B cell (primary cell): Measurements from ENCODE around the gene VCL. TPM values are rescaled to one million over a fixed set of nuclear protein-coding genes. Genes with fewer than 3 reads are reported as not detected.

Experiments
- ATAC-seq: fragments of 200-7000 bp; cut with Tn5 transposase; one replicate; pipeline ENCODE4 v1.10.0; 2021; ENCODE audit warnings: low read depth, mild to moderate bottlenecking, moderate number of reproducible peaks, moderate library complexity
- CTCF ChIA-PET: fragments of 350-600 bp; sonication (Branson Sonifier 250); formaldehyde crosslinking; loops from one replicate; lab custom pipeline; 2021; ENCODE audit warnings: antibody characterized with exemption, inconsistent platforms; lab: Charles Lee
- POLR2A ChIA-PET: fragments of 350-600 bp; sonication (Branson Sonifier 250); formaldehyde crosslinking; loops from one replicate; lab custom pipeline; 2021; ENCODE audit warnings: antibody characterized with exemption; lab: Charles Lee
- DNase-seq: peaks from one replicate; pipeline ENCODE4 v3.0.0; 2013
- H2AFZ ChIP-seq: 2 replicates; pipeline ENCODE4 v1.6.1; 2012; ENCODE audit warnings: mild to moderate bottlenecking, low read depth, low read length; ENCODE audit not compliant: insufficient read depth, poor library complexity, severe bottlenecking
- H3K27ac ChIP-seq, 2 donors: 1 replicate in 1 of 2; 2 replicates in 1 of 2; pipeline ENCODE4 v1.5.1; 2012 to 2013; ENCODE audit warnings: low read length in 2 of 2, mild to moderate bottlenecking in 2 of 2, moderate library complexity in 1 of 2
- H3K27me3 ChIP-seq, 4 experiments: fragments of 200-600 bp in 1 of 4; sonication (generic) in 1 of 4; replicated peaks in 1 of 4; 1 replicate in 2 of 4; 2 replicates in 2 of 4; pipeline versions ENCODE4 v1.6.1 to v1.7.0; 2013 to 2016; ENCODE audit warnings: low read length in 3 of 4, mild to moderate bottlenecking in 2 of 4, mixed read lengths in 1 of 4, moderate library complexity in 1 of 4; ENCODE audit not compliant: insufficient read depth in 4 of 4, control insufficient read depth in 3 of 4; ENCODE audit errors: control extremely low read depth in 1 of 4
- H3K36me3 ChIP-seq, 2 experiments: replicated peaks in 1 of 2; 1 replicate in 1 of 2; 2 replicates in 1 of 2; pipeline versions ENCODE4 v1.6.1 to v1.7.1; 2013; ENCODE audit warnings: low read length in 1 of 2; ENCODE audit not compliant: insufficient read depth in 2 of 2, control insufficient read depth in 1 of 2; ENCODE audit errors: control extremely low read depth in 1 of 2, extremely low read depth in 1 of 2
- H3K4me1 ChIP-seq, 2 donors: fragments of 200-600 bp in 1 of 2; sonication (generic) in 1 of 2; 1 replicate in 1 of 2; 2 replicates in 1 of 2; pipeline versions ENCODE4 v1.5.1 to v1.6.1; 2013 to 2017; ENCODE audit warnings: low read length in 2 of 2; ENCODE audit not compliant: control insufficient read depth in 2 of 2, insufficient read depth in 2 of 2
- H3K4me2 ChIP-seq: replicated peaks from 2 replicates; pipeline ENCODE3; 2012; ENCODE audit warnings: mild to moderate bottlenecking, low read depth, low read length; ENCODE audit not compliant: poor library complexity, severe bottlenecking
- H3K4me3 ChIP-seq, 5 experiments: fragments of 200-600 bp in 1 of 5; sonication (generic) in 1 of 5; 1 replicate in 3 of 5; 2 replicates in 2 of 5; pipeline versions ENCODE4 v1.5.1 to v1.7.0; 2011 to 2016; ENCODE audit warnings: low read length in 4 of 5, mild to moderate bottlenecking in 4 of 5, low read depth in 2 of 5, control low read depth in 1 of 5, moderate library complexity in 1 of 5; ENCODE audit not compliant: insufficient read depth in 1 of 5; ENCODE audit errors: control extremely low read depth in 1 of 5, extremely low read depth in 1 of 5
- H3K79me2 ChIP-seq: fragments of 200-600 bp; sonication (generic); one replicate; pipeline ENCODE4 v1.6.0; 2016; ENCODE audit warnings: low read length; ENCODE audit not compliant: control insufficient read depth, insufficient read depth
- H3K9ac ChIP-seq: fragments of 200-600 bp; sonication (generic); 2 replicates; pipeline ENCODE4 v1.6.1; 2017; ENCODE audit warnings: mild to moderate bottlenecking, low read length, moderate library complexity
- H3K9me3 ChIP-seq, 3 donors: one replicate each; pipeline versions ENCODE4 v1.6.1 to v1.7.1; 2013; ENCODE audit warnings: low read length in 2 of 3; ENCODE audit not compliant: control insufficient read depth in 2 of 3, insufficient read depth in 1 of 3; ENCODE audit errors: control extremely low read depth in 1 of 3
- H4K20me1 ChIP-seq: 2 replicates; pipeline ENCODE4 v1.6.0; 2012; ENCODE audit warnings: mild to moderate bottlenecking, low read length; ENCODE audit not compliant: insufficient read depth, control insufficient read depth, poor library complexity, severe bottlenecking
- H3K27ac Mint-ChIP-seq: one replicate; pipeline ENCODE4 v1.8.0; 2021; ENCODE audit warnings: mixed read lengths
- H3K27me3 Mint-ChIP-seq: one replicate; pipeline ENCODE4 v1.8.0; 2021; ENCODE audit warnings: mixed read lengths
- H3K4me1 Mint-ChIP-seq: one replicate; pipeline ENCODE4 v1.8.0; 2021; ENCODE audit warnings: mixed read lengths
- H3K4me3 Mint-ChIP-seq: one replicate; pipeline ENCODE4 v1.8.0; 2021; ENCODE audit warnings: mixed read lengths
- H3K9me3 Mint-ChIP-seq: one replicate; pipeline ENCODE4 v1.8.0; 2022; ENCODE audit warnings: mixed read lengths; ENCODE audit not compliant: insufficient read depth
- CTCF ChIP-seq: fragments of 200-600 bp; IDR thresholded peaks from one replicate; pipeline ENCODE4 v1.8.0; 2022; ENCODE audit warnings: antibody characterized with exemption, mild to moderate bottlenecking
- EZH2 ChIP-seq: IDR thresholded peaks from 2 replicates; pipeline ENCODE4 v1.6.1; 2012; ENCODE audit warnings: borderline replicate concordance, low read depth, mild to moderate bottlenecking, moderate library complexity, low read length; ENCODE audit not compliant: insufficient read depth, poor library complexity, severe bottlenecking
- WGBS: methylation state at CpG from one replicate; pipeline ENCODE4 v1.1.5; 2013; ENCODE audit warnings: missing lambda C conversion rate; ENCODE audit not compliant: insufficient coverage; 5-methylcytosine and 5-hydroxymethylcytosine counted together
- intact Hi-C: fragments of 100-400 bp; cut with micrococcal nuclease; formaldehyde crosslinking; loops from one replicate; pipeline ENCODE4 v1.10.0; 2022
- polyA plus RNA-seq: library from polyadenylated mRNA; depleted of rRNA; stranded (reverse); fragments of >200 nt; gene quantifications from 2 replicates; pipeline ENCODE4 v1.2.3, GENCODE V29; 2012
- total RNA-seq, 2 donors: library from RNA; stranded (reverse); fragments of 120-200 nt in 1 of 2; gene quantifications; 1 replicate in 1 of 2; 2 replicates in 1 of 2; pipeline versions ENCODE4 v1.2.3 to v1.2.4, GENCODE V29; 2013 to 2022

VCL gene
- total and polyA plus RNA-seq, 2 donors (not counting 1 experiment from before 2014, with no cell fraction given), result 13.1 to 29.8 TPM

DNA sequence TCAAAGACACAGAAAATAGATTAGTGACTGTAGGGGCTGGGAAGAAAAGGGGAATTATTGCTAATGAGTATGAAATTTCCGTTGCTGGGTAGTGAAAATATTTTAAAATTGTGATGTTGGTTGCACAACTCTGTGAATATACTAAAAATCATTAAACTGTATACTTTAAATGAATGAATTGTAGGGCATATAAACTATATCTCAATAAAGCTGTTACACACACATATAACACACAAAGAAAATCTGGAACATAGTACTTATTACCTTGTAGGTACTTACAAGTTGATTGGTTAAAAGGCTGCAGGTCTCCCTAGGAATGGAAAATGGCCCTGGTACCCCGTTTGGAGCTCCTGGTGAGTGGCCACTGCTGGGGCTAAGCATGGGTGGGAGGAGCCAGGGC is 27.1 kb upstream of the VCL start:
- H4K20me1 ChIP-seq, result no peaks in the 10 kb centered on the region
- H3K27me3 ChIP-seq, result no peaks in the 10 kb centered on the region
- ATAC-seq (no peak), DNase-seq (no peak)
- H3K9ac ChIP-seq, result no peak overlapping the region
- no peaks in the 10 kb centered on the region for H3K79me2 ChIP-seq
- WGBS, result no CpG with 5 or more reads among the region's 2 CpGs
- no peaks in the 10 kb centered on the region for H3K9me3 ChIP-seq
- H2AFZ ChIP-seq, result no peak overlapping the region
- H3K4me2 ChIP-seq, result no peak overlapping the region
- Mint-ChIP-seq H3K4me1 (peaks cover 12% of the 10 kb centered on the region), H3K27me3 (no peaks in the 10 kb centered on the region), H3K27ac (no peak overlapping the region), H3K9me3 (no peaks in the 10 kb centered on the region), H3K4me3 (no peak overlapping the region)
- H3K27ac ChIP-seq, result no peak overlapping the region
- ChIA-PET POLR2A (no interaction called here), CTCF (interaction anchor here (0.9 kb wide), 1 partner anchor 13 kb away, joined by 5 read pairs; no protein-coding TSS in a partner anchor)
- H3K4me1 ChIP-seq, result peaks cover 3 to 7% of the 10 kb centered on the region in 2 donors
- TF ChIP-seq EZH2 (no peak), CTCF (no peak)
- intact Hi-C loops, result no loop called here
- H3K36me3 ChIP-seq, result no peaks in the 10 kb centered on the region
- H3K4me3 ChIP-seq, result no peak overlapping the region

DNA sequence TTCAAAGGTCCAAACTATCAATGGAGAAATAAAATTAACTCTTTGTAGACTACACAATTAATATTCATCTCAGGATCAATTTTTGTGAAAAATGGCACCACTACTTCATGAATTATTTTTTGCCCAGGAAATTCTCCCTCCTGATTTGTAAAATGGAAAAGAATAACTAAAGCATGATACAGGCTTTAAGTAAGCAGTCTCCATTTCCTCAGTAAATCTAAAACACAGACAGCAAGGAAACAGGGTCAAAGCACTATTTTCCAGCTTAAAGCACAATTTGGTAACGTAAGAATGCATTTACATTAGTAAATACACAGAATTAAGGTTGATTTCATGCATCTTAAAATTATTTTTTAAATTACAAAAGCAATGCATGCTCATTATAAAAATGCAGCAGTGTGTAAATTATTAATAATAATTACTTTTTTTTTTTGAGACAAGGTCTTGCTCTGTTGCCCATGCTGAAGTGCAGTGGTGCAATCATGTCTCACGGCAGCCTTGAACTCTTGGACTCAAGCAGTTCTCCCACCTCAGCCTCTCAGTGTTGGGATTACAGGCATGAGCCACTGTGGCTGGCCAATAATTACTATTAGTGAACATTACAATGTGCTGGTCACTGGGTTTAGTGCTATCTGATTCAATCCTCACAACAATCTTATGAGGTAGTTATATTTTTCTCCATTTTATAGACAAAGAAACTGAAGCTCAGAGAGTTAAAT is 26.1 kb upstream of the VCL start:
- POLR2A ChIA-PET, result no interaction called here
- no peaks in the 10 kb centered on the region for H3K9me3 Mint-ChIP-seq

More for the DNA sequence above, 26.1 kb upstream of the VCL start:
- Histone ChIP-seq H3K9ac (no peak overlapping the region), H2AFZ (no peak overlapping the region), H3K27ac (no peak overlapping the region), H3K36me3 (no peaks in the 10 kb centered on the region), H3K4me3 (no peak overlapping the region), H3K27me3 (no peaks in the 10 kb centered on the region), H4K20me1 (no peaks in the 10 kb centered on the region), H3K4me1 (peaks cover 3 to 7% of the 10 kb centered on the region in 2 donors), H3K4me2 (no peak overlapping the region), H3K9me3 (no peaks in the 10 kb centered on the region), H3K79me2 (no peaks in the 10 kb centered on the region)
- H3K27ac Mint-ChIP-seq, result no peak overlapping the region
- H3K4me1 Mint-ChIP-seq, result peaks cover 12% of the 10 kb centered on the region
- no peaks in the 10 kb centered on the region for H3K27me3 Mint-ChIP-seq
- TF ChIP-seq CTCF, result no peak
- ATAC-seq (no peak), DNase-seq (no peak)
- WGBS, result no CpG with 5 or more reads among the region's 2 CpGs
- intact Hi-C loops, result no loop called here
- no peak overlapping the region for H3K4me3 Mint-ChIP-seq
- CTCF ChIA-PET, result no interaction called here
